Glomerular visceral epithelial cell (primary cell): ENCODE measurements around the gene PROS1.
"Not testable (repeated sequence)": the region's sequence is repeated elsewhere in the genome, so short reads cannot be mapped to it uniquely, and the experiment has no call there.

Experiments
- DNase-seq: peaks from one replicate; pipeline ENCODE4 v3.0.0-alpha.2; 2016; ENCODE audit errors: extremely low spot score

PROS1 gene

DNA sequence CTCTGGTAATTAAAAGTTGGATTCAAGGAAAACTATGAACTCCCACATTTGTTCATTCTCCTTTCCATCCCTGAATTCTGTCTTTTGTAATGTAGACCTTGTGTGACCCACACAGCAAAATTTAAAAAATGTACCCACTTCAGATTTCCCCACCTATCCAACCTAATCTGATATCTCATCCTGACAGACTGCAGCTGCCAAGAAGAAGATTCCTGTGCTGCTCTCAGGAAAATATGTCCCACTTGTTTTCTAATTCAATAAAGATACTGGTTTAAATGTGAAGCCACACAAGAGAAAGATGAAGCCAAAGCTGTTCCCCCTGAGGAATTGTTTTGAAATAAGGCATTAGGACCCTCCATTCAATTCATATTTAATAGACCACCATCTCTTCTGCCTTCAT, 100.3 kb downstream of the PROS1 start:
- not testable (repeated sequence) for DNase-seq

DNA sequence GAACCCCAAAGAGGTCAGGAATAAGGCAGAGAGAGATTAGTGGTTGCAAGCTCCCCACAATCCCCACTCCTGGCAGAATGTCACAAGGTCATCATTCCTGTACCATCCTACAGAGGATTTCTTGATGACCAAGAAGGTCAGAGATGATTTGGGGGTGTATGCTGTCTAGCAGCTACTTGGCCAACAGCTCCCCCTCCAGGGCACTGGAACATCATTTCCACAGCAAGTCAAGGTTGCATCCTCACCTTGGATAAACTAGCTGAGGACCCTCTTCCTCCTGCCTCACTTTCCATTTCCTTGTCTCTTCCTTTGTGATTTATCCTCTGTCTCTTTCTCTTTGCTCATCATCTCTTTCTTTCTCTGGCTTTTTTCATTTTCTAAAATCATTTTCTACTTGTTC, 106.3 kb downstream of the PROS1 start:
- DNase-seq, result no peak

DNA sequence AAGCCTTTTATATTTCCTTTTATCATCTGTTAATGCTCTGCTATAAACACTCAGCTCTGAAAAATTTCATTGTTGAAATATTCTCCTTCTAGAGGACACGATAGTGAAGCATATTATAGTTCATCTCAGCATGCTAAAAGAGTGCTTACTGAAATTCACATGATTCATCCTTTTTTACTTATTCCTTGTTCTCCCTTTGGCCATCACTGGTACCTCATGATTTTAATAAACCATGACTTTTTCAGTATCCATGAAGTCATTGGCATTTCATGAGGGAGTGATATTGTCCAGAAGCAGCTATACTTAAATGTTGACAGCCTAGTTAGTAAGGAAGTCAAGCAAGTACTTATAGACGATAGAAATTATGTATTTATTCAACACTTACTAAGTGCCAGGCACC, 112.7 kb downstream of the PROS1 start:
- DNase-seq, result no peak

DNA sequence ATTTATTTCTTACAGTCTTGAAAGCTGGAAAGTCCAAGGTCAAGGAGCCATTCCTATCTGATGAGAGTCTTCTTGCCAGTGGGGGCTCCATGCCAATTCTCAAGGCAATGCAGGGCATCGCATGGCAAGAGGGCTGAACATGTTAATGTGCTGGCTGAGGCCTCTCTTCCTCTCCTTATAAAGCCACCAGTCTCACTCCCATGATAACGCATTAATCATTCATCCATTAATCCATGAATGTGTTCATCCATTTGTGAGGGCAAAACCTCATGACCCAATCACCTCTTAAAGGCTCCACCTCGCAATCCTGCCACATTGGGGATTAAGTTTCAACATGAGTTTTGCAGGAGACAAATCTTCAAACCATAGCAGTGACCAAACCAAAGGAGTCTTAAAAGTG, 118.3 kb downstream of the PROS1 start:
- DNase-seq, result peak; percentile 7

DNA sequence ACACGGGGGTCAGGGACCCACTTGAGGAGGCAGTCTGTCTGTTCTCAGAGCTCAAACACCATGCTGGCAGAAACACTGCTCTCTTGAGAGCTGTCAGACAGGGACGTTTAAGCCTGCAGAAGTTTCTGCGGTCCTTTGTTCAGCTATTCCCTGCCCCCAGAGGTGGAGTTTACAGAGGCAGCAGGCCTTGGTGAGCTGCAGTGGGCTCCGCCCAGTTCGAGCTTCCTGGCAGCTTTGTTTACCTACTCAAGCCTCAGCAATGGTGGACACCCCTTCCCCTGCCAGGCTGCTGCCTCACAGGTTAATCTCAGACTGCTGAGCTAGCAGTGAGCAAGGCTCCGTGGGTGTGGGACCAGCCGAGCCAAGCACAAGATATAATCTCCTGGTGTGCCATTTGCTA, 121.5 kb downstream of the PROS1 start:
- DNase-seq, result not testable (repeated sequence)

DNA sequence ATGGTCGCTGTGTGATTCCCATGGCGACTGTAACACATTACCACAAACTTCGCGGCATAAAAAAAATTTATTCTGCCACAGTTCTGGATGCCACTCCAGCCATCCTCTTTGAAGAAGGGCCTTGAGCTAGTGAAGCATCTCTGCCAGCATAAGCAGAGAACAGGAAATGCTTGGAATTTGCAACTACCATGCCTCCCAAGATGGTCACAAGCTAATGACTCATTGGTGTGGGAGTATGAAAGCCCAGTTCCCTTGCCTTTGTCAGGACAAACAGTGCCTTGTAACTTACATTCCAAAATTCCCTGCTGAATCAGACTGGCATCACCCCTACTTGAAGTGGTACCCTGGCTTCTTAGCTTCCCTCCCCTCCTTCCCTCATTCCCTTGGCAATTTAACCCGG, 129.7 kb downstream of the PROS1 start:
- DNase-seq, result peak; percentile 81

DNA sequence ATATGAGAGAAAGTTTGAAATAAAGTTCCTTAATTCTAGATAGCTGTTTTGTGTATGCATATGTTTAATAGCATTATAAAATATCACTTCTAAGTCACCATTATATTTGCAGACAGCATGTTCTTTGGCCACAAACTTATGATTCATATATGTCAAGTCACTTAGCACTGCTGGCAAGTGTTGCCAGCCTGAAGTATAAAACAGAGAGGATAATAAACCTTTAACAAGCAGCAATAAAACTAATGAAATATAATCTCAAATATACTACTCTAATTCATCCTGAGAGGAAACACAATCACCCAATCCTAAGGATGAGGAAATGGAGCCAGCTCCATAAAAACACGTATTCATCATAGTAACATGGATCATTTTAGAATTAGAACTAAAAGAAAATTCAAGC, 134.5 kb downstream of the PROS1 start:
- DNase-seq, result not testable (repeated sequence)
